IPS-18c (cell line): ENCODE results near the gene TMEM219.

Experiments
- H3K4me3 ChIP-seq: 2 replicates; pipeline ENCODE4 v1.7.0; 2013; ENCODE audit warnings: low read depth, mild to moderate bottlenecking, low read length, moderate library complexity; ENCODE audit not compliant: insufficient read depth
- H3K9me3 ChIP-seq: one replicate; pipeline ENCODE4 v1.6.1; 2013; ENCODE audit warnings: mild to moderate bottlenecking, low read length, moderate library complexity; ENCODE audit not compliant: control insufficient read depth, insufficient read depth

Gene TMEM219

DNA sequence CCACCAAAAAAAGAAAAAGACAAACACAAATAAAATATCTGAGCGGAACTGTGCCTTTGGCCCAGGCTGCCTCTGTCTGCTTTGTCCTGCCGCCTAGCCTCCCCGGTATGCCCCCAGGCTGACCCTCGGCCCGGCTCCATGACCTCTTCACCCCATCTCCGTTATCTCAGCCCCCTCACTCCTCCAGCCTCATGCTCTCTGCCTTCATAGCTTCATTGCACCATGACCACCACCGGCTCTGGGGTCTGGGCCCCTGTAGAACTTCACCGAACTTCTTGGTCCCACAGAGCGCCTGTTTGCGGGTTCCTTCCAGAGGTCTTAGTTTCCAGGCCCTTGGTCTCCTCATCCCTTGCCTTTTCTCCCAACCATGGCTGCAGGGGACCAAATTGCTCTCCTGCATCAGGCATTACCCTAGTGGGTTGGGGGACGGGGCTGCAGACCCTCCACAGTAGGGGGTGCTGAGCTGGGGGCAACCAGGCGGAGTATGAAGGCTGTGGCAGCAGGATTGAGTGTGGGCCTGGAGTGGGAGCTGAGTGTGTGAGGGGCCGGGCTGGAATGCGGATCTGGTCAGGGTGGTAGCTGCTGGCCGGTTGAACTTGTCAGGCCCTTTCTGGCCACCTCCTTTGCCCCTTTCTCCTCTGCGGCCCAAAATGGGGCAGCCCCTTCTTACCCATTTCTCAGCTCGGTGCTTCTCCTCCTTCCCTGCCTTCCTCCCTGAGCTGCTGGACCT lies 26.6 kb downstream of the TMEM219 start:
- no peaks in the 10 kb centered on the region for H3K9me3 ChIP-seq
- no peak overlapping the region for H3K4me3 ChIP-seq

DNA sequence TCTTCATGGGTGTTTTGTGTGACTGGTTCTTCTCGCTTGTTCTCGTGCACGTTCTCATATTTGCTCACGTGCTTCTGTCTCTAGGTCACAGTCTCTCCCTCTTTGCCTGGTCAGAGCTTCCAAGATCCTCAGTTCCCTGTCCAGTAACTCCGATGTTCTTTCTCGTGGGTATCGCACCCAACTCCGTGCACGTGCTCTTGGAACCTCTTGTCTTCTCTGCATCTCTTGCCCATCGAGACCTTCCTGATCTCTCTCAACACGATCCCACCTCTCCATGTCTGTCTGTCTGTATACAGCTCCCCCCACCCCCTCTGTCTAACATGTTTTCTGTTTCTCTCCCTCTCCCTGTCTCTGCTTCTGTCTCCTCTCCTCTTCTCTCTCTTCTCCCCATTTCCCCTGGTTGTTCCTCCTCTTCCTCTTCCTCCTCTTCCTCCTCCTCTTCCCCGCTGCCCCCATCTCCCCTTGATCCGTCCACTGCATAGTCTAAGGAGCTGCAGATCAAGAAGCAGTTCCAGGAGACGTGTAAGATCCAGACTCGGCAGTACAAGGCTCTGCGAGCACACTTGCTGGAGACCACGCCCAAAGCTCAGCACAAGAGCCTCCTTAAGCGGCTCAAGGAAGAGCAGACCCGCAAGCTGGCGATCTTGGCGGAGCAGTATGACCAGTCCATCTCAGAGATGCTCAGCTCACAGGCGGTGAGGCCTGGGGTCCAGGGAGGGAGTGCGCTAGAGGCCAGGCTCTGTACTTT lies 27.4 kb downstream of the TMEM219 start:
- no peak overlapping the region for H3K4me3 ChIP-seq
- H3K9me3 ChIP-seq: no peaks in the 10 kb centered on the region

GRCh38 chr16:29990034-29990433 lies 28.2 kb downstream of the TMEM219 start:
- Histone ChIP-seq H3K9me3 (no peaks in the 10 kb centered on the region), H3K4me3 (no peak overlapping the region)

DNA sequence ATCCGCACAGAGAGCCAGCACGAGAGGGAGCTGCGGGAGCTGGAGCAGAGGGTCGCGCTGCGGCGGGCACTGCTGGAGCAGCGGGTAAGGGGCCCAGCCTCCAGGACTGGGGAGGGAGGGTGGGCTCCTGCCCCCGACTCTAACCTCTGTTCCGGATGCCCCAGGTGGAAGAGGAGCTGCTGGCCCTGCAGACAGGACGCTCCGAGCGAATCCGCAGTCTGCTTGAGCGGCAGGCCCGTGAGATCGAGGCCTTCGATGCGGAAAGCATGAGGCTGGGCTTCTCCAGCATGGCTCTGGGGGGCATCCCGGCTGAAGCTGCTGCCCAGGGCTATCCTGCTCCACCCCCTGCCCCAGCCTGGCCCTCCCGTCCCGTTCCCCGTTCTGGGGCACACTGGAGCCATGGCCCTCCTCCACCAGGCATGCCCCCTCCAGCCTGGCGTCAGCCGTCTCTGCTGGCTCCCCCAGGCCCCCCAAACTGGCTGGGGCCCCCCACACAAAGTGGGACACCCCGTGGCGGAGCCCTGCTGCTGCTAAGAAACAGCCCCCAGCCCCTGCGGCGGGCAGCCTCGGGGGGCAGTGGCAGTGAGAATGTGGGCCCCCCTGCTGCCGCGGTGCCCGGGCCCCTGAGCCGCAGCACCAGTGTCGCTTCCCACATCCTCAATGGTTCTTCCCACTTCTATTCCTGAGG lies 29.1 kb downstream of the TMEM219 start:
- no peaks in the 10 kb centered on the region for H3K9me3 ChIP-seq
- no peak overlapping the region for H3K4me3 ChIP-seq

- no peaks in the 10 kb centered on the region for H3K9me3 ChIP-seq
These were observed 29.7 kb downstream of the TMEM219 start for GRCh38 chr16:29991571-29991904.

GRCh38 chr16:29992344-29992967 lies 30.6 kb downstream of the TMEM219 start:
- H3K4me3 ChIP-seq: no peak overlapping the region
- no peaks in the 10 kb centered on the region for H3K9me3 ChIP-seq

More at GRCh38 chr16:29991571-29991904, 29.7 kb downstream of the TMEM219 start:
- H3K4me3 ChIP-seq: no peak overlapping the region

DNA sequence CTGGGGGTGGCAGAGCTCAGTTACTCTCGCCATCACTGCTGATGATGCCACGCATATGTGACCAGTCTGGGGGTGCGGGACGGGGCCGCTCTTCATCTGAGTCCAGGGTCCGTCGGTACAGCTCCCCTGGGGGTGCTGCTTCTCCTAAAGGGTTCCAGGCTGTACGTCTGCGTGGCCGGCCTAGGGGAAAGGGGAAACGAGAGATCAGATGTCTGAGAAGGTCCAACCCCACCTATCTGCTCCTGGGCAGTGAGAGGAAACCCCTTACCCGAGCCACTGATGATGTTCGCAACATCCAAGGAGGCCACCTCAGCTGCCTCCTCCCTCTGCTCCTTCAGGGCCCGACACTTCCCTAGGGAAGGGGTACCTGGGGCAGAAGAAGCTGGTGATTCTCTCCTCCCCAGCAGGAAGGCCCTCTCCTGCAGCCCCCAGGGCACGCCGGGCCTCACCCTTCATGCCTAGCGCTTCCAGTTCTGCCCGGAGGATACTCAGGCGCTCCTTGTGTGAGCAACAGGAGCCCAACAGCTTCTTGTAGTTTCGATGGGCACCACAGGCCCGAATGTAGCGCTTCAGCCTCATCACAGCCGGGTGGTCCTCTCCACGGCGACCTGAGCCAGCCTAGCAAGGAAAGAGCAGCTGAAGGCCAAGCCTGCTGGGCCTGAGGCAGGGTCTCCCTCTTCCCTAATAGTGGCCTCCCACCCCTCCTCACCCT lies 31.5 kb downstream of the TMEM219 start:
- Histone ChIP-seq H3K9me3 (no peaks in the 10 kb centered on the region), H3K4me3 (no peak overlapping the region)

GRCh38 chr16:29993903-29994599 lies 32.2 kb downstream of the TMEM219 start:
- Histone ChIP-seq H3K4me3 (peak overlapping the region; percentile 99; the same call in 1 of the 2 replicates), H3K9me3 (no peaks in the 10 kb centered on the region)

- Histone ChIP-seq H3K4me3 (peak overlapping the region; percentile 99), H3K9me3 (no peaks in the 10 kb centered on the region)
These were observed 32.9 kb downstream of the TMEM219 start for GRCh38 chr16:29994600-29995323.

DNA sequence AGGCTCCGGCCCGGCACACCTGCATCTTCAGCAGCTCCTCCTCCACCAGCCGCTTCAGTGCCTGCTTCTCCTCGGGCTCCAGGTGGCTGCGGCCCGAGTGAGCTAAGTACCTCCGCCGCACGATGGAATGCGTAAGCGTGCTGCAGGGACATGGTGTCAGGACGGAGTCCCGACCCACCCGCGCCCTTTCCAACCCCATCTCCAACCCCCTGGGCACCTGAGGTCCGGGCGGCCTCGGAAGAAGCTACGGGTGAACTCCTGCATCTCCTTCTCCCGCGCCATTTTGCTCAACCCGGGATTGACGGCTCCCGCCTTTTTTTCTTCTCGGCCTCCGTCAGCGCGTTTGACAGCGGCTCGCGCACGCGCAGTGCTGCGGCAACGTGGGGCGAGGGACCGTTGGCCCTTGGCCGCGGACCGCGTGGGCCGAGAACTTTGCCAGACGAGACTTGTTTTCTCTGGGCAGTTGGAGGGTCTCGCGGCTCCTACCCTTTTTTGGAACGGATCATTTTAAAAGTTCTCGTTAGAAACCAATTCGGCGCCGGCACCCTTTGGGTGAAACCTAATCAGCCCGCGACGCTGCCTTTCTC lies 33.5 kb downstream of the TMEM219 start, which contains the start of gene HIRIP3:
Gene HIRIP3, minus strand, starts transcription at position 294 of the 587 bp plus-strand sequence. Its CDS starts 12 bp downstream, at position 282.
- no peaks in the 10 kb centered on the region for H3K9me3 ChIP-seq
- H3K4me3 ChIP-seq: peak within 1 kb of the TSS; percentile 99

GRCh38 chr16:29995911-29996765 lies 34.3 kb downstream of the TMEM219 start, which contains the start of gene INO80E:
Gene INO80E (plus strand): TSS chr16:29996241. CDS start chr16:29996311, 70 bp downstream.
- no peaks in the 10 kb centered on the region for H3K9me3 ChIP-seq

DNA sequence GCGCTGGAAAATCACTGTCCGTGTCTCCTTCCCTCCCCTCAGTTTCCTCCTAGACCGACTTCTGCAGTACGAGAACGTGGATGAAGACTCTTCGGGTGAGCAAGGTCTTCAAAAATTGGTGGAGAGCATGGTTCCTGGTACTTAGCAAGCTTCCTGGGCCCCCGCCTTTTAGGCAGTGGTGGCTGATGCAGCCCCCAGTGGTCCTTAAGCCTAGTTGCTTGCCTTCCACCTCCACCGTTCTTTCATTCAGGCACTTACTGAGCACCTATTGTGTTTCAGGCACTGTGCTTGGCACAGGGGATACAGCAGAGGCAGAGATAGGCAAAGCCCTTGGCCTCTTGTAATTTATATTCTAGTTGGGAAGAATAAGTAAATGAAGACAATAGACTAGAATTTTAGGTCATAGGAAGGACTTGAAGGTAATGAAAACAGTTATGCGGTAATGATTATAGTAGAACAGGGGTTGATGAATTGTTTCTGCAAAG lies 34.9 kb downstream of the TMEM219 start:
- H3K9me3 ChIP-seq: no peaks in the 10 kb centered on the region
- H3K4me3 ChIP-seq: peak overlapping the region; percentile 99

More at GRCh38 chr16:29995911-29996765, 34.3 kb downstream of the TMEM219 start, which contains the start of gene INO80E:
- peak within 1 kb of the TSS; percentile 99 for H3K4me3 ChIP-seq

- no peaks in the 10 kb centered on the region for H3K9me3 ChIP-seq
- no peak overlapping the region for H3K4me3 ChIP-seq
These were observed 37.7 kb downstream of the TMEM219 start for GRCh38 chr16:29999605-30000004.
